ENCODE data around the gene ITPRID1.

Gene ITPRID1

GRCh38 chr7:31603046-31603445 lies 89.2 kb downstream of the ITPRID1 start:
- TF ChIP-seq TEAD4 (IDR thresholded peaks at IDR 0.05) (no peak), EP300 (IDR thresholded peaks at IDR 0.05; ENCODE audit: borderline replicate concordance) (no peak), TAF1 (IDR thresholded peaks at IDR 0.05; ENCODE audit: low read depth) (no peak), RAD21 (IDR thresholded peaks at IDR 0.05; ENCODE audit: low read depth) (no peak), CREB1 (IDR thresholded peaks at IDR 0.05; ENCODE audit: low read depth) (no peak), CEBPB (IDR thresholded peaks at IDR 0.05) (no peak), NFIC (IDR thresholded peaks at IDR 0.05) (no peak)

- TF ChIP-seq FOXM1 (IDR thresholded peaks at IDR 0.05; ENCODE audit: borderline replicate concordance, low read depth) (no peak), USF1 (IDR thresholded peaks at IDR 0.05) (no peak), CREB1 (IDR thresholded peaks at IDR 0.05; ENCODE audit: low read depth) (no peak), TAF1 (IDR thresholded peaks at IDR 0.05; ENCODE audit: low read depth) (no peak), RAD21 (IDR thresholded peaks at IDR 0.05; ENCODE audit: low read depth) (no peak), YY1 (IDR thresholded peaks at IDR 0.05; ENCODE audit: low read depth) (no peak)
Observed at GRCh38 chr7:31613604-31614003, 99.7 kb downstream of the ITPRID1 start.

GRCh38 chr7:31633467-31633866 lies 119.6 kb downstream of the ITPRID1 start:
- no peak for TF ChIP-seq MAX (IDR thresholded peaks at IDR 0.05)
- no peak for TF ChIP-seq CEBPB (IDR thresholded peaks at IDR 0.05)
- TF ChIP-seq CREB1 (IDR thresholded peaks at IDR 0.05; ENCODE audit: low read depth): no peak
- TF ChIP-seq NFIC (IDR thresholded peaks at IDR 0.05): no peak
- no peak for TF ChIP-seq EGR1 (IDR thresholded peaks at IDR 0.05)
- no peak for TF ChIP-seq ZBTB7A (IDR thresholded peaks at IDR 0.05; ENCODE audit: low read depth)
- no peak for TF ChIP-seq RAD21 (IDR thresholded peaks at IDR 0.05; ENCODE audit: low read depth)
- TF ChIP-seq REST (IDR thresholded peaks at IDR 0.05; ENCODE audit: low read depth): no peak
- TF ChIP-seq YY1 (IDR thresholded peaks at IDR 0.05; ENCODE audit: low read depth): no peak
- TF ChIP-seq TAF1 (IDR thresholded peaks at IDR 0.05; ENCODE audit: low read depth): no peak
- no peak for TF ChIP-seq TEAD4 (IDR thresholded peaks at IDR 0.05)
- no peak for TF ChIP-seq FOXM1 (IDR thresholded peaks at IDR 0.05; ENCODE audit: borderline replicate concordance, low read depth)
- TF ChIP-seq TCF12 (IDR thresholded peaks at IDR 0.05; ENCODE audit: low read depth): no peak
- TF ChIP-seq USF1 (IDR thresholded peaks at IDR 0.05): no peak
- no peak for TF ChIP-seq EP300 (IDR thresholded peaks at IDR 0.05; ENCODE audit: borderline replicate concordance)

- no peak for TF ChIP-seq CREB1 (IDR thresholded peaks at IDR 0.05; ENCODE audit: low read depth)
- peak; percentile 56 for TF ChIP-seq RAD21 (IDR thresholded peaks at IDR 0.05; ENCODE audit: low read depth)
- no peak for TF ChIP-seq MAX (IDR thresholded peaks at IDR 0.05)
- TF ChIP-seq EGR1 (IDR thresholded peaks at IDR 0.05): no peak
- TF ChIP-seq CEBPB (IDR thresholded peaks at IDR 0.05): no peak
Observed at GRCh38 chr7:31633894-31634494, 120.1 kb downstream of the ITPRID1 start.

GRCh38 chr7:31640381-31640780 lies 126.5 kb downstream of the ITPRID1 start:
- TF ChIP-seq TAF1 (IDR thresholded peaks at IDR 0.05; ENCODE audit: low read depth) (no peak), ZBTB7A (IDR thresholded peaks at IDR 0.05; ENCODE audit: low read depth) (no peak), NFIC (IDR thresholded peaks at IDR 0.05) (no peak), REST (IDR thresholded peaks at IDR 0.05; ENCODE audit: low read depth) (no peak), TEAD4 (IDR thresholded peaks at IDR 0.05) (no peak), USF1 (IDR thresholded peaks at IDR 0.05) (no peak), CREB1 (IDR thresholded peaks at IDR 0.05; ENCODE audit: low read depth) (no peak), MAX (IDR thresholded peaks at IDR 0.05) (no peak), EP300 (IDR thresholded peaks at IDR 0.05; ENCODE audit: borderline replicate concordance) (no peak), TCF12 (IDR thresholded peaks at IDR 0.05; ENCODE audit: low read depth) (no peak), RAD21 (IDR thresholded peaks at IDR 0.05; ENCODE audit: low read depth) (no peak), CEBPB (IDR thresholded peaks at IDR 0.05) (no peak), YY1 (IDR thresholded peaks at IDR 0.05; ENCODE audit: low read depth) (no peak), FOXM1 (IDR thresholded peaks at IDR 0.05; ENCODE audit: borderline replicate concordance, low read depth) (no peak), EGR1 (IDR thresholded peaks at IDR 0.05) (no peak)
